ENCODE measurements around the gene RAN.
"Not testable (repeated sequence)": the region's sequence is repeated elsewhere in the genome, so short reads cannot be mapped to it uniquely, and the experiment has no call there.

RAN gene

DNA sequence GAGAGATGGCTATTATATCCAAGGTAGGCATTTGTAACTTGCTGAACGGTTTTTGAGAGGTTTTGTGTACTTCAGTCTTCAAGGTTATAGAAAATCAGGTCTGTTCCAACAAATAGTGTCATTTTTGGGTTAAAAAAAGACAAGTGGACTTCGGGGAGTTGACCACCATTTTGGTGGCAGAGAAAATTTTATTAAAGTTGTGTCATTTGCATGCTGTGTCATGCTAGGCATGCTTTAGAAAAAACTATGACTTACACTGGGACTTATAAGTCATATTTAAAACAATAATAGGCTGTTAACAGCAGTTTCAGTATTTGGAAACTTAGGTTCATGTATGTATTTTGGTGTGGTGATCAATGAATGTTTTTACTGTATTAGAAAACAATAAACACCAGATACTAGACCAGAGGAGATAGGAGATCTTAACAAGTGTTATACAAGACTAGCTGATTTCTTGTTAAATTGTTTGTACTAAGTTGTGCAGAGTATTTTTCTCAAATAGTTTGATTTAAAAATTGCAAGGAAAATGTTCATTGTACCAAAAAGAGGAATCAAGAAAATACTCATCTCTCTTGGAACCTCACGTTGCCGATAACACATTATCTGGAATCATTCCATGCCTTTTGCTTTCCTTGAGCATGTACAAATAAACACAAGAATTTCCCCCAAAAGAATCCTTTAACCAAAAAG is 1.4 kb downstream of the RAN start:
- in situ Hi-C loops (cut with MboI; ENCODE audit: low pct_unique_long_range_greater_than_20kb, low sequenced_read_pairs, unreplicated experiment) = no loop called here
- TF ChIP-seq, protein P1, sequence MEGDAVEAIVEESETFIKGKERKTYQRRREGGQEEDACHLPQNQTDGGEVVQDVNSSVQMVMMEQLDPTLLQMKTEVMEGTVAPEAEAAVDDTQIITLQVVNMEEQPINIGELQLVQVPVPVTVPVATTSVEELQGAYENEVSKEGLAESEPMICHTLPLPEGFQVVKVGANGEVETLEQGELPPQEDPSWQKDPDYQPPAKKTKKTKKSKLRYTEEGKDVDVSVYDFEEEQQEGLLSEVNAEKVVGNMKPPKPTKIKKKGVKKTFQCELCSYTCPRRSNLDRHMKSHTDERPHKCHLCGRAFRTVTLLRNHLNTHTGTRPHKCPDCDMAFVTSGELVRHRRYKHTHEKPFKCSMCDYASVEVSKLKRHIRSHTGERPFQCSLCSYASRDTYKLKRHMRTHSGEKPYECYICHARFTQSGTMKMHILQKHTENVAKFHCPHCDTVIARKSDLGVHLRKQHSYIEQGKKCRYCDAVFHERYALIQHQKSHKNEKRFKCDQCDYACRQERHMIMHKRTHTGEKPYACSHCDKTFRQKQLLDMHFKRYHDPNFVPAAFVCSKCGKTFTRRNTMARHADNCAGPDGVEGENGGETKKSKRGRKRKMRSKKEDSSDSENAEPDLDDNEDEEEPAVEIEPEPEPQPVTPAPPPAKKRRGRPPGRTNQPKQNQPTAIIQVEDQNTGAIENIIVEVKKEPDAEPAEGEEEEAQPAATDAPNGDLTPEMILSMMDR (IDR thresholded peaks at IDR 0.05; ENCODE audit: extremely low read depth, insufficient read depth, missing control alignments) = no peak
- no peak for DNase-seq (ENCODE audit: low spot score)

DNA sequence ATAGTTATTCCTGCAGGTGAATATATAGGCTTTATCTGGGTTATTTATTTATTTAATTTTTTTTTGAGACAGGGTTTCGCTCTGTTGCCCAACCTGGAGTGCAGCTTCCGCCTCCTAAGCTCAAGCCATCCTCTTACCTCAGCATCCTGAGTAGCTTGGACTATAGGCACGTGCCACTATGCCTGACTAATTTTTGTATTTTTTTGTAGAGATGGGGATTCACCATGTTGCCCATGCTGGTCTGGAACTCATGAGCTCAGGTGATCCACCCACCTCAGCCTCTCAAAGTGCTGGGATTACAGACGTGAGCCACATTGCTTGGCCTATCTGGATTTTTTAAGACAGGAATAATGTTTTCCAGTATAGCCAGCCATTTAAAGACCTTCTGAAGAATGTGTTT is 2.0 kb downstream of the RAN start:
- in situ Hi-C loops (cut with MboI; ENCODE audit: low pct_unique_long_range_greater_than_20kb, low sequenced_read_pairs, unreplicated experiment) = no loop called here
- no peak for DNase-seq (ENCODE audit: low spot score)
- TF ChIP-seq, protein P1 (IDR thresholded peaks at IDR 0.05; ENCODE audit: extremely low read depth, insufficient read depth, missing control alignments) = no peak

DNA sequence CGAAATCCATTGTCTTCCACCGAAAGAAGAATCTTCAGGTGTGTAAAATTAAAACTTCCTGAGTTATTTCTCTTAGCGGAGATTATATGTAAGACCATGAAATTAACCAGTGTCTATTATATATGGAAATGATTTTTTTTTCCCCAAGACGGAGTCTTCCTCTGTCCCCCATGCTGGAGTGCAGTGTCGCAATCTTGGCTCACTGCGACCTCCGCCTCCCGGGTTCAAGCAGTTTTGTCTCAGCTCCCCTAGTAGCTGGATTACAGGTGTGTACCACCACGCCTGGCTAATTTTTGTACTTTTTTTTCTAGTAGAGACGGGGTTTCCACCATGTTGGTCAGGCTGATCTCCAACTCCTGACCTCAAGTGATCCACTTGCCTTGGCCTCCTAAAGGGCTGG is 2.8 kb downstream of the RAN start:
- TF ChIP-seq, protein P1 (IDR thresholded peaks at IDR 0.05; ENCODE audit: extremely low read depth, insufficient read depth, missing control alignments) = no peak
- in situ Hi-C loops (cut with MboI; ENCODE audit: low pct_unique_long_range_greater_than_20kb, low sequenced_read_pairs, unreplicated experiment) = no loop called here
- no peak for DNase-seq (ENCODE audit: low spot score)

DNA sequence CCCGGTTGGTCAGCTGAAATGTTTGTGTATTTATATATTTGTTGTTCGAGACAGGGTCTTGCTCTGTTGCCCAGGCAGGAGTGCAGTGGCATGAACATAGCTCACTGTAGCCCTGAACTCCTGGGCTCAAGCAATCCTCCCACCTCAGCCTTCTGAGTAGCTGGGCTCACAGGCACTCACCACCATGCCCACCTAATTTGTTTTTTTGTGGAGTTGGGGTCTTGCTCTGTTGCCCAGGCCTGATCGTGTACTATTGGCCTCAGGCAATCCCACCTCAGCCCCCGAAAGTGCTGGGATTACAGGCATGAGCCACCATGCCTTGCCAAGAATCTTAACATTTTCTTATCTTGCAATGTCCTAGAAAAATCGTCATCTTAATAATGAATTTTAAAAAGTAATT is 3.3 kb downstream of the RAN start:
- TF ChIP-seq, protein P1 (IDR thresholded peaks at IDR 0.05; ENCODE audit: extremely low read depth, insufficient read depth, missing control alignments) = no peak

DNA sequence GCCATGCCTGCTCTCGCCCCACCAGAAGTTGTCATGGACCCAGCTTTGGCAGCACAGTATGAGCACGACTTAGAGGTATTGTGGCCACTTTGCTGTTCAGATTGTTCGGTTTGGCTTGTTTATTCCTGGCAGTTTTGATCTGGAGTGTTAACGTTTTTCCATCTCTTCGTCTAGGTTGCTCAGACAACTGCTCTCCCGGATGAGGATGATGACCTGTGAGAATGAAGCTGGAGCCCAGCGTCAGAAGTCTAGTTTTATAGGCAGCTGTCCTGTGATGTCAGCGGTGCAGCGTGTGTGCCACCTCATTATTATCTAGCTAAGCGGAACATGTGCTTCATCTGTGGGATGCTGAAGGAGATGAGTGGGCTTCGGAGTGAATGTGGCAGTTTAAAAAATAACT is 3.8 kb downstream of the RAN start:
- DNase-seq (ENCODE audit: low spot score); in situ Hi-C loops (cut with MboI; ENCODE audit: low pct_unique_long_range_greater_than_20kb, low sequenced_read_pairs, unreplicated experiment): not testable (repeated sequence)

More for the DNA sequence above, 3.3 kb downstream of the RAN start:
- in situ Hi-C loops (cut with MboI; ENCODE audit: low pct_unique_long_range_greater_than_20kb, low sequenced_read_pairs, unreplicated experiment) = no loop called here
- no peak for DNase-seq (ENCODE audit: low spot score)

DNA sequence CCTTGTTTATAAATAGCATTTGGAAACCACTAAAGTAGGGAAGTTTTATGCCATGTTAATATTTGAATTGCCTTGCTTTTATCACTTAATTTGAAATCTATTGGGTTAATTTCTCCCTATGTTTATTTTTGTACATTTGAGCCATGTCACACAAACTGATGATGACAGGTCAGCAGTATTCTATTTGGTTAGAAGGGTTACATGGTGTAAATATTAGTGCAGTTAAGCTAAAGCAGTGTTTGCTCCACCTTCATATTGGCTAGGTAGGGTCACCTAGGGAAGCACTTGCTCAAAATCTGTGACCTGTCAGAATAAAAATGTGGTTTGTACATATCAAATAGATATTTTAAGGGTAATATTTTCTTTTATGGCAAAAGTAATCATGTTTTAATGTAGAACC is 4.4 kb downstream of the RAN start:
- TF ChIP-seq, protein P1 (IDR thresholded peaks at IDR 0.05; ENCODE audit: extremely low read depth, insufficient read depth, missing control alignments) = no peak
- in situ Hi-C loops (cut with MboI; ENCODE audit: low pct_unique_long_range_greater_than_20kb, low sequenced_read_pairs, unreplicated experiment) = no loop called here
- no peak for DNase-seq (ENCODE audit: low spot score)

DNA sequence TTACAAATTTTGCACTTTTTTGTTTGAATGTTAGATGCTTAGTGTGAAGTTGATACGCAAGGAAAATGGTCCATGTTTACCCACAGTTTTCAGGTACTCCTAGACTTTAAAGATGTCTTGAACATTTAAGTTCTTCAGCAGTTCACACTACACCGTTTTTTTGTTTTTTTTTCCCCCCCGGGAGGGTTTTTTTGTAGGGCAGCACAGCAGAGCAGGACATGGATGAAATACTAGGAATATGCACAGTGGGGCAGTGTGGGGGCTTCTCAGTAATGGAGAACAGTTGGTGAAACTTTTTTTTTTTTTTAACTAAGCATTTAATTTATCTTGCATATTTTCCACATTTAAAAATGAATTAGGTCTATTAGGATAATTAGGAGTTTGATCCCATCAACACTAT is 4.9 kb downstream of the RAN start:
- in situ Hi-C loops (cut with MboI; ENCODE audit: low pct_unique_long_range_greater_than_20kb, low sequenced_read_pairs, unreplicated experiment) = no loop called here
- no peak for DNase-seq (ENCODE audit: low spot score)
- TF ChIP-seq, protein P1 (IDR thresholded peaks at IDR 0.05; ENCODE audit: extremely low read depth, insufficient read depth, missing control alignments) = no peak
